ENCODE data around the gene SNX7. TPM values are rescaled to one million over a fixed set of nuclear protein-coding genes. Genes with fewer than 3 reads are reported as not detected.

The SNX7 gene
- total RNA-seq, 1 donor from 2014 or later = 6.2 TPM

DNA sequence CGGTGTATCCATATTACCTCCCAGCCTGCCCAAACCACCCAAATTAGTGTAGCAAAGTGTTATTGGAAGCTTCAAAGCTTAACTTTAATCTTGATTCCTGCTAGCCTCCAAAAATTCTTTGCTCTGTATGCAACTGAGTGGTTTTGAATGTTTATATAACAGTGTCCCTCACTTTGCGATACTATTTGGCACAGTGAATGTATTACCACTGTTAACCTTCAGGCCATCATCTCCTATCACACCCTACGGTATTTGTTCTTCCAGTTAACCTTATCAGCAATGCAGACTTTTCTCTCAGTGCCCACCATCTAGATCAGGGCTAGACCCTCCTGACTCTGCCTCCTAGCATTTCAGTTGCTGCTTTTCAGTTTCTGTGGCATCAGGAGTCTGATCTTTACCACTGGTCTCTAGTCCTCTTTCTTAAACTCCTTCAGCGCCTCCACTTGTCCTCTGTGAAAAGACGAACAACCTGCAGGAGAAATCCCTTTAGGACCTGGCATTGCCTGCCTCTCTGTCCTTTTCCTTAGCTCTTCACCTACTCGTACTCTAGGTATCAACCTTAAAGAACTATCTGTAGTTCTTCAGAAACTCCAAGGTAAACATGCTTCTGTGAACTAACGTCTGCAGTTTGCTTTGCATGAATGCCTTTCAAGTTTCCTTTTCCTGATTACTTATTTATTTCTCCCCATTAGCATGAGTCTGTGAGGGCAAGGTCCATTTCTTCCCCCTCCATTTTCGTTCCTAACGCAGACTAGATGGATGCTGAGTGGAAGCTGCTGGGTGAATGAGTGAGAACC, 71.7 kb downstream of the SNX7 start:
- DNase-seq (ENCODE audit: low spot score in 2 of 2) = no peak
- H3K4me1 ChIP-seq = no peaks in the 10 kb centered on the region
- H3K27me3 ChIP-seq = no peaks in the 10 kb centered on the region
- H3K4me3 ChIP-seq = no peak overlapping the region
- no peak overlapping the region for H3K27ac ChIP-seq
- no peaks in the 10 kb centered on the region for H3K36me3 ChIP-seq
- no peaks in the 10 kb centered on the region for H3K9me3 ChIP-seq
- intact Hi-C loops (cut with DNase I) = no loop called here
- TF ChIP-seq, protein P1, sequence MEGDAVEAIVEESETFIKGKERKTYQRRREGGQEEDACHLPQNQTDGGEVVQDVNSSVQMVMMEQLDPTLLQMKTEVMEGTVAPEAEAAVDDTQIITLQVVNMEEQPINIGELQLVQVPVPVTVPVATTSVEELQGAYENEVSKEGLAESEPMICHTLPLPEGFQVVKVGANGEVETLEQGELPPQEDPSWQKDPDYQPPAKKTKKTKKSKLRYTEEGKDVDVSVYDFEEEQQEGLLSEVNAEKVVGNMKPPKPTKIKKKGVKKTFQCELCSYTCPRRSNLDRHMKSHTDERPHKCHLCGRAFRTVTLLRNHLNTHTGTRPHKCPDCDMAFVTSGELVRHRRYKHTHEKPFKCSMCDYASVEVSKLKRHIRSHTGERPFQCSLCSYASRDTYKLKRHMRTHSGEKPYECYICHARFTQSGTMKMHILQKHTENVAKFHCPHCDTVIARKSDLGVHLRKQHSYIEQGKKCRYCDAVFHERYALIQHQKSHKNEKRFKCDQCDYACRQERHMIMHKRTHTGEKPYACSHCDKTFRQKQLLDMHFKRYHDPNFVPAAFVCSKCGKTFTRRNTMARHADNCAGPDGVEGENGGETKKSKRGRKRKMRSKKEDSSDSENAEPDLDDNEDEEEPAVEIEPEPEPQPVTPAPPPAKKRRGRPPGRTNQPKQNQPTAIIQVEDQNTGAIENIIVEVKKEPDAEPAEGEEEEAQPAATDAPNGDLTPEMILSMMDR (IDR thresholded peaks at IDR 0.05) = no peak

- Histone ChIP-seq H3K36me3 (no peaks in the 10 kb centered on the region), H3K27me3 (no peaks in the 10 kb centered on the region), H3K4me3 (no peak overlapping the region), H3K4me1 (no peaks in the 10 kb centered on the region), H3K9me3 (no peaks in the 10 kb centered on the region), H3K27ac (no peak overlapping the region)
- TF ChIP-seq, protein P1 (IDR thresholded peaks at IDR 0.05) = no peak
- intact Hi-C loops (cut with DNase I) = no loop called here
- no peak for DNase-seq (ENCODE audit: low spot score in 2 of 2)
Measured at GRCh38 chr1:98733782-98734112, 72.2 kb downstream of the SNX7 start.

DNA sequence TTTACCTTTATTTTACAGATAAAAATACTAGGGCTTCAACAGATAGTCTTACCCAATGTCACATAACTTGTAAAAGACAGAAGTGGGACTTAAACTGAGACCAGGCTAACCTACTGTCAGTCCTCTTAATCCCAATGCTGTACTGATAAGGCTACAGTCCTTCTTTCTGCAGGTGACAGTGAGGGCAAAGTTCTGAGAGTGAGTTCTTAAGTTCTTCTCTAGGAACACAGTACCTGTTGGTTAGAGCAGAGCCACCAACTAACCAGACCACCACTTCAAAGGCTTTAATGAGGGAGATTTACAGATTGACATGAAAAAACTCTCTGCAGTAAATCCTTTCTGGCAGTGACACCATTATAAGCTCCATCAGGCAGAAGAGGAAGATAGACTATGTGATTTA, 74.2 kb downstream of the SNX7 start:
- H3K27ac ChIP-seq = no peak overlapping the region
- DNase-seq (ENCODE audit: low spot score in 2 of 2) = no peak
- TF ChIP-seq, protein P1 (IDR thresholded peaks at IDR 0.05) = no peak
- H3K4me3 ChIP-seq = no peak overlapping the region
- no peaks in the 10 kb centered on the region for H3K9me3 ChIP-seq
- no peaks in the 10 kb centered on the region for H3K27me3 ChIP-seq
- no peaks in the 10 kb centered on the region for H3K4me1 ChIP-seq
- intact Hi-C loops (cut with DNase I) = no loop called here
- H3K36me3 ChIP-seq = no peaks in the 10 kb centered on the region

DNA sequence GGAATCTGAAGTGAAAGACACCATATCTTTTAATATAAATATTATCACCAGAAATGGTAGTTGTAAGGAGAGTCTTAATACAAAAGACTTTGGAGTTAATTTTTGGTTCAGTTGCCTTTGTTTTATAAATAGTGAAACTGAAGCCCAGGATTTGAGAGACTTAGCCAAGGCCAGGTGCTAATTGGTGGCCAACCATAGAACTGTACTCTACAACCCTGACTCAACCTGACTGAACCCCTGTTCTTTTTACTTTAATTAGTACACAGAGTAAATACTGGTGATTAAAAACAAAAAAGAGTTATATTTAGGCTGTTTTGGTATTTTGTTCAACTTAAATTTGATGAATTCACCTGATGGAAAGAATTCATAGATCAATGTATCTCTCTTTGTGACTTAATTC, 76.3 kb downstream of the SNX7 start:
- intact Hi-C loops (cut with DNase I) = no loop called here
- no peaks in the 10 kb centered on the region for H3K9me3 ChIP-seq
- H3K27me3 ChIP-seq = no peaks in the 10 kb centered on the region
- no peak overlapping the region for H3K27ac ChIP-seq
- TF ChIP-seq, protein P1 (IDR thresholded peaks at IDR 0.05) = no peak
- no peak overlapping the region for H3K4me3 ChIP-seq
- DNase-seq (ENCODE audit: low spot score in 2 of 2) = no peak
- H3K36me3 ChIP-seq = no peaks in the 10 kb centered on the region
- H3K4me1 ChIP-seq = no peaks in the 10 kb centered on the region

GRCh38 chr1:98739762-98740161, 78.2 kb downstream of the SNX7 start:
- Histone ChIP-seq H3K4me3 (no peak overlapping the region), H3K27ac (no peak overlapping the region), H3K27me3 (no peaks in the 10 kb centered on the region), H3K4me1 (no peaks in the 10 kb centered on the region), H3K36me3 (no peaks in the 10 kb centered on the region), H3K9me3 (no peaks in the 10 kb centered on the region)
- intact Hi-C loops (cut with DNase I) = no loop called here
- no peak for DNase-seq (ENCODE audit: low spot score in 2 of 2)
- TF ChIP-seq, protein P1 (IDR thresholded peaks at IDR 0.05) = no peak

GRCh38 chr1:98741164-98741563, 79.6 kb downstream of the SNX7 start:
- Histone ChIP-seq H3K4me1 (no peaks in the 10 kb centered on the region), H3K27ac (no peak overlapping the region), H3K9me3 (no peaks in the 10 kb centered on the region), H3K27me3 (no peaks in the 10 kb centered on the region), H3K36me3 (no peaks in the 10 kb centered on the region), H3K4me3 (no peak overlapping the region)
- no peak for DNase-seq (ENCODE audit: low spot score in 2 of 2)
- TF ChIP-seq, protein P1 (IDR thresholded peaks at IDR 0.05) = no peak
- intact Hi-C loops (cut with DNase I) = no loop called here

Measured in ascending aorta (tissue), 2 donors.